ENCODE measurements around the gene TADA2B. TPM values are rescaled to one million over a fixed set of nuclear protein-coding genes. Genes with fewer than 3 reads are reported as not detected.

TADA2B gene
- total and polyA plus RNA-seq, 9 of the 15 experiments (the other 6 are each of a cell fraction or from before 2014, with no cell fraction given), result 0.55 to 12.2 (median 7.5) TPM

- TF ChIP-seq, protein P1, sequence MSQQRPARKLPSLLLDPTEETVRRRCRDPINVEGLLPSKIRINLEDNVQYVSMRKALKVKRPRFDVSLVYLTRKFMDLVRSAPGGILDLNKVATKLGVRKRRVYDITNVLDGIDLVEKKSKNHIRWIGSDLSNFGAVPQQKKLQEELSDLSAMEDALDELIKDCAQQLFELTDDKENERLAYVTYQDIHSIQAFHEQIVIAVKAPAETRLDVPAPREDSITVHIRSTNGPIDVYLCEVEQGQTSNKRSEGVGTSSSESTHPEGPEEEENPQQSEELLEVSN (IDR thresholded peaks at IDR 0.05; ENCODE audit: borderline replicate concordance in 1 of 2, extremely low read depth in 1 of 2, insufficient read depth in 1 of 2, insufficient read length in 1 of 2, low read depth in 1 of 2, low read length in 1 of 2, poor library complexity in 1 of 2, severe bottlenecking in 1 of 2), result no peak
- no peak for TF ChIP-seq CHD2 (IDR thresholded peaks at IDR 0.05; ENCODE audit: low read depth, low read length)
- TF ChIP-seq, protein P2, sequence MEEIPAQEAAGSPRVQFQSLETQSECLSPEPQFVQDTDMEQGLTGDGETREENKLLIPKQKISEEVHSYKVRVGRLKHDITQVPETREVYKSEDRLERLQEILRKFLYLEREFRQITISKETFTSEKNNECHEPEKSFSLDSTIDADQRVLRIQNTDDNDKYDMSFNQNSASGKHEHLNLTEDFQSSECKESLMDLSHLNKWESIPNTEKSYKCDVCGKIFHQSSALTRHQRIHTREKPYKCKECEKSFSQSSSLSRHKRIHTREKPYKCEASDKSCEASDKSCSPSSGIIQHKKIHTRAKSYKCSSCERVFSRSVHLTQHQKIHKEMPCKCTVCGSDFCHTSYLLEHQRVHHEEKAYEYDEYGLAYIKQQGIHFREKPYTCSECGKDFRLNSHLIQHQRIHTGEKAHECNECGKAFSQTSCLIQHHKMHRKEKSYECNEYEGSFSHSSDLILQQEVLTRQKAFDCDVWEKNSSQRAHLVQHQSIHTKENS (CRISPR knock-in tag; IDR thresholded peaks at IDR 0.05), result no peak
Observed at GRCh38 chr4:7024336-7024890, 18.8 kb upstream of the TADA2B start (continued).

GRCh38 chr4:7025040-7025602 lies 18.1 kb upstream of the TADA2B start:
- intact Hi-C loops (cut with micrococcal nuclease) (no loop called here), in situ Hi-C loops (cut with MboI) (no loop called here)
- no peaks in the 10 kb centered on the region for H3K79me2 ChIP-seq (ENCODE audit: control insufficient read depth, insufficient read depth, low read length)
- BruUV-seq (replicated peaks), result no TSS peak
- H3K4me1 ChIP-seq (replicated peaks in 1 of 2; ENCODE audit: control insufficient read depth in 2 of 2, insufficient read depth in 2 of 2, low read length in 2 of 2), result 0 out of 5 replicates have a peak, but pooled peaks cover under 1 to 4% of the 10 kb centered on the region in 2 experiments
- ATAC-seq (no peak), DNase-seq (ENCODE audit: extremely low read depth in 1 of 4, low spot score in 3 of 4) (no peak), FAIRE-seq (no peak)
- POLR2A ChIA-PET, result no interaction called here
- peaks cover 94% of the 10 kb centered on the region for H3K36me3 ChIP-seq (ENCODE audit: control insufficient read depth, insufficient read depth, low read length)
- no peak overlapping the region for H3K9ac ChIP-seq (ENCODE audit: insufficient read depth in 1 of 2, low read depth in 2 of 2, low read length in 2 of 2)
- H3K4me2 ChIP-seq (ENCODE audit: insufficient read depth, low read length), result no peak overlapping the region
- CTCF ChIA-PET (ENCODE audit: low intra/inter-chr PET ratio), result no interaction called here
- H3K27me3 ChIP-seq (ENCODE audit: control insufficient read depth in 2 of 2, insufficient read depth in 2 of 2, low read length in 2 of 2), result no peaks in the 10 kb centered on the region
- H3K9me3 ChIP-seq (replicated peaks; ENCODE audit: control insufficient read depth, insufficient read depth, low read depth, low read length), result no peaks in the 10 kb centered on the region
- no peak for TF ChIP-seq DIDO1 (tag; IDR thresholded peaks at IDR 0.05; ENCODE audit: low read depth)
- TF ChIP-seq POLR2G (IDR thresholded peaks at IDR 0.05; ENCODE audit: low read depth, low read length), result 0 out of 2 replicates have a peak, but pooled peaks have one; percentile 28
- H3K9me1 ChIP-seq (ENCODE audit: control insufficient read depth, insufficient read depth, low read length), result peaks cover 2% of the 10 kb centered on the region
- peaks cover under 1% of the 10 kb centered on the region; the same call in 1 of the 2 replicates for H4K20me1 ChIP-seq (replicated peaks; ENCODE audit: control insufficient read depth, insufficient read depth, low read length)
- 92% methylated on average over 28 of the region's 28 CpGs for WGBS (ENCODE audit: insufficient coverage, low coverage, missing lambda C conversion rate)
- no peak overlapping the region for H3K4me3 ChIP-seq
- H2AFZ ChIP-seq (ENCODE audit: low read depth, low read length), result no peak overlapping the region
- H3K27ac ChIP-seq (ENCODE audit: extremely low read depth, low read depth, low read length), result no peak overlapping the region

Data from K562 (cell line).